Choroid plexus epithelial cell (primary cell): ENCODE results near the gene COL4A6.
A peak's percentile ranks its signal among the peaks of the same experiment; 100 is the strongest.

Experiments
- DNase-seq: peaks from one replicate; pipeline ENCODE4 v3.0.0-alpha.2; 2010; ENCODE audit warnings: low read depth
- H3K4me3 ChIP-seq: 2 replicates; pipeline ENCODE4 v1.5.1; 2011; ENCODE audit warnings: low read depth, mild to moderate bottlenecking, control low read depth, low read length, moderate library complexity
- CTCF ChIP-seq: conservative IDR thresholded peaks from 2 replicates; pipeline ENCODE4 v1.5.1; 2011; ENCODE audit warnings: low read depth, mild to moderate bottlenecking, control low read depth, inconsistent platforms, low read length, moderate library complexity

Gene COL4A6

GRCh38 chrX:108456971-108457477 lies 18.8 kb upstream of the COL4A6 start:
- no peak for DNase-seq
- no peak for TF ChIP-seq CTCF
- no peak overlapping the region for H3K4me3 ChIP-seq

GRCh38 chrX:108453841-108454240 lies 15.6 kb upstream of the COL4A6 start:
- H3K4me3 ChIP-seq: no peak overlapping the region
- no peak for TF ChIP-seq CTCF
- no peak for DNase-seq

- TF ChIP-seq CTCF: no peak
- peak; percentile 50 for DNase-seq
- no peak overlapping the region for H3K4me3 ChIP-seq
Observed at GRCh38 chrX:108447303-108447702, 9.1 kb upstream of the COL4A6 start.

GRCh38 chrX:108442901-108443464 lies 4.8 kb upstream of the COL4A6 start:
- TF ChIP-seq CTCF: no peak
- peak overlapping the region; percentile 72 for H3K4me3 ChIP-seq
- DNase-seq: no peak

GRCh38 chrX:108439961-108440696 lies 1.9 kb upstream of the COL4A6 start:
- no peak for TF ChIP-seq CTCF
- DNase-seq: peak; percentile 37
- peak overlapping the region; percentile 72 for H3K4me3 ChIP-seq

- TF ChIP-seq CTCF: no peak
Observed at GRCh38 chrX:108439426-108439942, 1.3 kb upstream of the COL4A6 start, which contains the start of gene COL4A5. TSS of gene COL4A5 (plus strand) at chrX:108439838. CDS start at chrX:108440126, 288 bp downstream.

More at GRCh38 chrX:108439426-108439942, 1.3 kb upstream of the COL4A6 start, which contains the start of gene COL4A5:
- peak within 1 kb of the TSS; percentile 72 for H3K4me3 ChIP-seq
- DNase-seq: peak; percentile 93
